Mesenchymal stem cell (in vitro differentiated cells and primary cell): Measurements from ENCODE around the gene MYL12B. TPM values are rescaled to one million over a fixed set of nuclear protein-coding genes. Genes with fewer than 3 reads are reported as not detected.

ENCODE experiments used
- DNase-seq: peaks from one replicate; pipeline ENCODE4 v3.0.0-alpha.2; 2013
- H2AFZ ChIP-seq: one replicate; pipeline ENCODE4 v1.6.1; 2013; ENCODE audit warnings: low read depth, mild to moderate bottlenecking, control low read depth, inconsistent platforms, low read length, moderate library complexity
- H2AK5ac ChIP-seq: 2 replicates; pipeline ENCODE4 v1.6.1; 2013; ENCODE audit warnings: low read length, moderate library complexity, mild to moderate bottlenecking, inconsistent platforms; ENCODE audit not compliant: severe bottlenecking
- H2BK120ac ChIP-seq: one replicate; pipeline ENCODE4 v1.6.1; 2013; ENCODE audit warnings: low read depth, mild to moderate bottlenecking, inconsistent platforms, low read length, moderate library complexity
- H2BK12ac ChIP-seq, 2 experiments: one replicate each; pipeline ENCODE4 v1.6.1; 2013; ENCODE audit warnings: inconsistent platforms in 2 of 2, low read length in 2 of 2, mild to moderate bottlenecking in 2 of 2, moderate library complexity in 2 of 2, control low read depth in 1 of 2
- H2BK15ac ChIP-seq: one replicate; pipeline ENCODE4 v1.6.1; 2013; ENCODE audit warnings: mild to moderate bottlenecking, low read depth, inconsistent platforms; ENCODE audit not compliant: poor library complexity, severe bottlenecking
- H2BK5ac ChIP-seq: 2 replicates; pipeline ENCODE4 v1.6.1; 2013; ENCODE audit warnings: low read depth, mild to moderate bottlenecking, low read length, control low read depth, inconsistent platforms; ENCODE audit not compliant: poor library complexity, severe bottlenecking
- H3K14ac ChIP-seq, 2 experiments: one replicate each; pipeline ENCODE4 v1.6.1; 2013; ENCODE audit warnings: inconsistent platforms in 2 of 2, low read length in 2 of 2, control low read depth in 1 of 2, mild to moderate bottlenecking in 1 of 2, moderate library complexity in 1 of 2
- H3K18ac ChIP-seq, 2 experiments: one replicate each; pipeline ENCODE4 v1.6.1; 2013; ENCODE audit warnings: inconsistent platforms in 2 of 2, low read length in 2 of 2, control low read depth in 1 of 2, low read depth in 1 of 2, mild to moderate bottlenecking in 1 of 2
- H3K23ac ChIP-seq, 2 experiments: one replicate each; pipeline ENCODE4 v1.6.1; 2013; ENCODE audit warnings: inconsistent platforms in 2 of 2, low read length in 2 of 2, mild to moderate bottlenecking in 2 of 2, moderate library complexity in 2 of 2, control low read depth in 1 of 2
- H3K27ac ChIP-seq: 2 replicates; pipeline ENCODE4 v1.5.1; 2013; ENCODE audit warnings: mild to moderate bottlenecking, moderate library complexity, low read length, control low read depth, inconsistent platforms; ENCODE audit not compliant: poor library complexity, severe bottlenecking
- H3K27me3 ChIP-seq, 2 experiments: 2 replicates each; pipeline versions ENCODE4 v1.6.1 to v1.7.0; 2013; ENCODE audit warnings: low read length in 2 of 2, mild to moderate bottlenecking in 2 of 2, moderate library complexity in 2 of 2, control low read depth in 1 of 2, inconsistent platforms in 1 of 2; ENCODE audit not compliant: control insufficient read depth in 1 of 2, insufficient read depth in 1 of 2
- H3K36me3 ChIP-seq, 2 experiments: 2 replicates each; pipeline versions ENCODE4 v1.6.1 to v1.7.0; 2013; ENCODE audit warnings: low read length in 2 of 2, control low read depth in 1 of 2, inconsistent platforms in 1 of 2, low read depth in 1 of 2, mild to moderate bottlenecking in 1 of 2; ENCODE audit not compliant: insufficient read depth in 2 of 2, control insufficient read depth in 1 of 2
- H3K4ac ChIP-seq, 2 experiments: one replicate each; pipeline ENCODE4 v1.6.1; 2013; ENCODE audit warnings: inconsistent platforms in 2 of 2, low read length in 2 of 2, mild to moderate bottlenecking in 2 of 2, moderate library complexity in 2 of 2, control low read depth in 1 of 2, low read depth in 1 of 2
- H3K4me1 ChIP-seq: 2 replicates; pipeline ENCODE4 v1.6.1; 2013; ENCODE audit warnings: low read depth, low read length, control low read depth; ENCODE audit not compliant: control insufficient read depth, insufficient read depth
- H3K4me2 ChIP-seq: 2 replicates; pipeline ENCODE4 v1.6.1; 2013; ENCODE audit warnings: low read length, mild to moderate bottlenecking, inconsistent platforms; ENCODE audit not compliant: poor library complexity, severe bottlenecking
- H3K4me3 ChIP-seq, 2 experiments: 2 replicates each; pipeline versions ENCODE4 v1.5.1 to v1.7.0; 2013; ENCODE audit warnings: low read length in 2 of 2, mild to moderate bottlenecking in 2 of 2, control low read depth in 1 of 2, low read depth in 1 of 2; ENCODE audit not compliant: insufficient read depth in 1 of 2
- H3K79me1 ChIP-seq: replicated peaks from 2 replicates; pipeline ENCODE4 v1.6.1; 2013; ENCODE audit warnings: mild to moderate bottlenecking, control low read depth, low read length, inconsistent platforms; ENCODE audit not compliant: poor library complexity, severe bottlenecking
- H3K9ac ChIP-seq: 2 replicates; pipeline ENCODE4 v1.7.0; 2013; ENCODE audit warnings: mild to moderate bottlenecking, low read length, moderate library complexity
- H3K9me3 ChIP-seq: 2 replicates; pipeline ENCODE4 v1.7.0; 2013; ENCODE audit warnings: mild to moderate bottlenecking, low read length; ENCODE audit not compliant: control insufficient read depth
- H4K8ac ChIP-seq: one replicate; pipeline ENCODE4 v1.6.1; 2013; ENCODE audit warnings: inconsistent platforms, mild to moderate bottlenecking, low read length, moderate library complexity
- H4K91ac ChIP-seq: one replicate; pipeline ENCODE4 v1.6.1; 2013; ENCODE audit warnings: mild to moderate bottlenecking, low read length, inconsistent platforms
- WGBS: methylation state at CpG from one replicate; pipeline ENCODE4 v1.1.7; 2013; ENCODE audit warnings: mixed read lengths; 5-methylcytosine and 5-hydroxymethylcytosine counted together
- polyA plus RNA-seq, 2 experiments: library from polyadenylated mRNA; stranded (reverse); fragments of 200-250 nt; gene quantifications; one replicate each; pipeline ENCODE4 v1.2.3, GENCODE V29; 2013

MYL12B gene
- 460 TPM for polyA plus RNA-seq (2013, experiment 1 of 2)
- 471 TPM for polyA plus RNA-seq (2013, experiment 2 of 2)

- Histone ChIP-seq H2BK120ac (peak within 1 kb of the TSS; percentile 98), H3K23ac (peak within 1 kb of the TSS in 1 of 2 experiments; percentile 77), H3K9ac (peak within 1 kb of the TSS; percentile 98), H3K18ac (peak within 1 kb of the TSS; percentile 97 to 99), H3K4me3 (peak within 1 kb of the TSS; percentile 92 to 99), H3K14ac (peak within 1 kb of the TSS; percentile 73 to 87), H2BK15ac (peak within 1 kb of the TSS; percentile 99), H3K27ac (peak within 1 kb of the TSS; percentile 98), H3K4me1 (peaks cover 12% of the 10 kb centered on the region), H2AK5ac (peak within 1 kb of the TSS; percentile 84), H3K79me1 (peaks cover 7% of the 10 kb centered on the region), H2AFZ (peak within 1 kb of the TSS; percentile 60), H4K91ac (peak within 1 kb of the TSS; percentile 99), H2BK5ac (peak within 1 kb of the TSS; percentile 100), H3K36me3 (peaks cover 13 to 31% of the 10 kb centered on the region in 2 experiments), H4K8ac (peak within 1 kb of the TSS; percentile 99), H3K4ac (peak within 1 kb of the TSS; percentile 98 to 99), H3K27me3 (no peaks in the 10 kb centered on the region), H3K9me3 (no peaks in the 10 kb centered on the region), H3K4me2 (peak within 1 kb of the TSS; percentile 77), H2BK12ac (peak within 1 kb of the TSS; percentile 69 to 86)
- under 1% methylated on average over 74 of the region's 84 CpGs for WGBS
- DNase-seq = peak; percentile 85
These were observed at the start of gene MYL12B for GRCh38 chr18:3261373-3262233. TSS of gene MYL12B (plus strand) at chr18:3262133. CDS start at chr18:3272899, 10,766 bp downstream.

- no peak overlapping the region for H2BK12ac ChIP-seq
- no peak overlapping the region for H2BK120ac ChIP-seq
- H2AK5ac ChIP-seq = no peak overlapping the region
- H3K4me1 ChIP-seq = peaks cover under 1% of the 10 kb centered on the region
- no peak overlapping the region for H3K4ac ChIP-seq
- H3K18ac ChIP-seq = no peak overlapping the region
- no peaks in the 10 kb centered on the region for H3K9me3 ChIP-seq
- no peak for DNase-seq
- no peak overlapping the region for H3K27ac ChIP-seq
- no peak overlapping the region for H3K9ac ChIP-seq
- H4K8ac ChIP-seq = no peak overlapping the region
- no peak overlapping the region for H3K23ac ChIP-seq
- H3K4me3 ChIP-seq = no peak overlapping the region
- H3K36me3 ChIP-seq = no peaks in the 10 kb centered on the region
- H4K91ac ChIP-seq = no peak overlapping the region
- no peak overlapping the region for H3K4me2 ChIP-seq
- no peaks in the 10 kb centered on the region for H3K27me3 ChIP-seq
- H3K79me1 ChIP-seq = no peaks in the 10 kb centered on the region
- no peak overlapping the region for H3K14ac ChIP-seq
- H2BK15ac ChIP-seq = no peak overlapping the region
- H2AFZ ChIP-seq = no peak overlapping the region
- H2BK5ac ChIP-seq = no peak overlapping the region
- WGBS = 90% methylated on average over 4 of the region's 4 CpGs
These were observed 49.3 kb upstream of the MYL12B start for GRCh38 chr18:3212657-3213056.

DNA sequence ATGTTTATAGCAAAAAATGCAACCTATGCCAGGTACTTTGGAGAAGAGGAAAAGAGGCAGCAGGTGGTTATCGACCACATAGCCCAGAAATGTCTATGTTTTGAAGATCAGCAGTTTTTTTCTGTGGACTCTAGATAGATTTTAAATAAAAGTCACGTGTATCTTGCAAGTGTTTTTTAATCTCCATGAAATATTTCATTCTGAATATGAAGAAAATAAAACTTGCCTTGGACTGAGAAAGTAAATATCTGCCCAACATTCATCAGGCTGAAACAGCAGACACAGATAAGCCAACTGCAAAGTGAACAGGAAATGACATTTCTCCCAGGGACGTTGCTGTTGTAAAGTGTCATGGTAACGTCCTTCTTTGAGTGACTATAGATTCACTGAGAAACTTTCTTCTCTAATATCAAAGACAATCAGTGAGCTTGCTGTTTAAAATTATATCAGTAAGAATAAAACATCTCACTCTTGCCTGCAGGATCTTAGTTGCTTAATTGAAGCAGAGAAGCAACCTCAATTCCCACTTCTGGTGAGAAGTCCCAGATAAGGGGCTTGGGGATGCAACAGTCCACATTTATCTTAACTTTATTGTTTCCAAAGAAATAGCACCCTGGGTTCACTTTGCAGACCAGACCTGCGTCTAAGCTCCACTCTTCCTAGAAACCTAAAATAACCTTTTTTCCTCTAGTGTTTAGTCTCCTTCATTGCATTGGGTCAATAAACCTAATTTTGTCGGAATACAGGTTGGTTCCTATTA, 48.5 kb upstream of the MYL12B start:
- no peak overlapping the region for H4K8ac ChIP-seq
- H2BK15ac ChIP-seq = no peak overlapping the region
- H3K79me1 ChIP-seq = no peaks in the 10 kb centered on the region
- DNase-seq = peak; percentile 31
- no peaks in the 10 kb centered on the region for H3K9me3 ChIP-seq
- H2AFZ ChIP-seq = no peak overlapping the region
- WGBS = 74% methylated on average over 3 of the region's 6 CpGs
- no peak overlapping the region for H3K4ac ChIP-seq
- H2BK120ac ChIP-seq = no peak overlapping the region
- H2BK12ac ChIP-seq = no peak overlapping the region
- no peaks in the 10 kb centered on the region for H3K36me3 ChIP-seq
- no peak overlapping the region for H3K27ac ChIP-seq
- H2BK5ac ChIP-seq = no peak overlapping the region
- no peak overlapping the region for H3K9ac ChIP-seq
- no peak overlapping the region for H3K14ac ChIP-seq
- H3K4me2 ChIP-seq = no peak overlapping the region
- no peak overlapping the region for H2AK5ac ChIP-seq
- no peak overlapping the region for H4K91ac ChIP-seq
- no peak overlapping the region for H3K4me3 ChIP-seq
- no peak overlapping the region for H3K23ac ChIP-seq
- H3K18ac ChIP-seq = no peak overlapping the region
- no peaks in the 10 kb centered on the region for H3K27me3 ChIP-seq
- no peaks in the 10 kb centered on the region for H3K4me1 ChIP-seq
